HG02981 (cell line): ENCODE measurements around the gene SH3D19.
A peak's percentile ranks its signal among the peaks of the same experiment; 100 is the strongest.
"Not testable (repeated sequence)": the region's sequence is repeated elsewhere in the genome, so short reads cannot be mapped to it uniquely, and the experiment has no call there.

Experiments used
- ATAC-seq: cut with Tn5 transposase; IDR thresholded peaks from one replicate; pipeline ENCODE4 v1.9.1; 2021; ENCODE audit warnings: mild to moderate bottlenecking, moderate library complexity; ENCODE audit not compliant: unreplicated experiment

The SH3D19 gene

GRCh38 chr4:151165205-151166000 lies 160.0 kb downstream of the SH3D19 start:
- ATAC-seq = no peak

GRCh38 chr4:151163855-151164254 lies 161.6 kb downstream of the SH3D19 start:
- no peak for ATAC-seq

GRCh38 chr4:151158979-151159378 lies 166.4 kb downstream of the SH3D19 start:
- ATAC-seq = no peak

- no peak for ATAC-seq
These were observed 167.9 kb downstream of the SH3D19 start for GRCh38 chr4:151157543-151157942.

- no peak for ATAC-seq
These were observed 171.8 kb downstream of the SH3D19 start for GRCh38 chr4:151153585-151153984.

- ATAC-seq = no peak
These were observed 173.4 kb downstream of the SH3D19 start for GRCh38 chr4:151152028-151152427.

GRCh38 chr4:151150821-151151580 lies 174.4 kb downstream of the SH3D19 start:
- no peak for ATAC-seq

GRCh38 chr4:151148261-151148660 lies 177.1 kb downstream of the SH3D19 start:
- no peak for ATAC-seq

GRCh38 chr4:151147000-151147399 lies 178.4 kb downstream of the SH3D19 start:
- no peak for ATAC-seq

GRCh38 chr4:151144329-151145072 lies 180.9 kb downstream of the SH3D19 start:
- no peak for ATAC-seq

GRCh38 chr4:151143811-151144210 lies 181.6 kb downstream of the SH3D19 start:
- no peak for ATAC-seq

GRCh38 chr4:151143162-151143561 lies 182.2 kb downstream of the SH3D19 start:
- no peak for ATAC-seq

GRCh38 chr4:151142758-151143157 lies 182.6 kb downstream of the SH3D19 start:
- no peak for ATAC-seq

GRCh38 chr4:151139814-151140213 lies 185.6 kb downstream of the SH3D19 start:
- ATAC-seq = no peak

GRCh38 chr4:151136048-151136447 lies 189.4 kb downstream of the SH3D19 start:
- ATAC-seq = not testable (repeated sequence)

GRCh38 chr4:151133311-151133710 lies 192.1 kb downstream of the SH3D19 start:
- no peak for ATAC-seq

GRCh38 chr4:151129796-151130195 lies 195.6 kb downstream of the SH3D19 start:
- no peak for ATAC-seq

- ATAC-seq = peak; percentile 92
These were observed 207.9 kb downstream of the SH3D19 start for GRCh38 chr4:151117371-151117962.

- ATAC-seq = no peak
These were observed 210.4 kb downstream of the SH3D19 start for GRCh38 chr4:151114986-151115385.

GRCh38 chr4:151114338-151114737 lies 211.1 kb downstream of the SH3D19 start:
- ATAC-seq = no peak

- no peak for ATAC-seq
These were observed 215.2 kb downstream of the SH3D19 start for GRCh38 chr4:151110236-151110635.
